ENCODE data around the gene CCDC68. TPM values are rescaled to one million over a fixed set of nuclear protein-coding genes. Genes with fewer than 3 reads are reported as not detected.

CCDC68 gene
- total and polyA plus RNA-seq, 2 of the 4 experiments (the other 2 are of a cell fraction): 0.46 to 0.54 TPM

DNA sequence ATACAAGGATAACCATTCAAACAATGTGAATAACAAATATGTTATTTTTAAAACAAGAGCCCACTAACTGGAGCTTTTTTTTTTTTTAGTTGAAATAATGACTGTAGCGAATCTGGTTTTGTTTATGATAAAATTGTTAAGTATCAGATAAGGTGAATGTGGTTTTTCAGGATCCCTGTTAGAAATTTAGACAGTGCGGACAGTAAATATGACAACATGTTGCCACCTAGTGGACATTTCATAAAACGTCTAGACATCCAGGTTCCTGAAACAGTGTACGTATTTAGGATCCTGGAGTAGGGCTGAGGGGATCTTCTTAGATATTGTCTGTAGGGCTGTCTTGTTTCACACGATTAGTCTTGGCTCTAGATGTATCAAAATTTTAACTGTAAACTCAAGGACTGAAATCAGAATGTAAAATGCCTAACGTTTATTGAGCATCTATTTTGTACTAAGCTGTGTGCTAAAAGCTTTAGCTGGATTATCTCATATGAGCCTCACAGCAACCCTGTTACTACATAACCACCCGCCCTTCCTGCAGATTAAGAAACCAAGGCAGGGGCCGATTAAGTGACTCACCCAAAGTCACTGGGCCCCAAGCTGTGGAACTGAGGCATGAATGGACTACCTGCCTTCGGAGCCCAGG, 23.9 kb upstream of the CCDC68 start:
- BruUV-seq (replicated peaks): no TSS peak
- TF ChIP-seq MAFK (IDR thresholded peaks at IDR 0.05; ENCODE audit: low read depth, low read length) (no peak), RFX5 (IDR thresholded peaks at IDR 0.05; ENCODE audit: low read depth, low read length) (no peak), CEBPB (IDR thresholded peaks at IDR 0.05; ENCODE audit: low read depth, low read length) (no peak), POLR2A (IDR thresholded peaks at IDR 0.05; ENCODE audit: low read depth, low read length) (no peak), RAD21 (IDR thresholded peaks at IDR 0.05; ENCODE audit: low read length) (peak; percentile 89), RCOR1 (IDR thresholded peaks at IDR 0.05; ENCODE audit: insufficient replicate concordance, low read length) (no peak), MXI1 (IDR thresholded peaks at IDR 0.05; ENCODE audit: borderline replicate concordance, low read depth, low read length) (no peak), MAZ (IDR thresholded peaks at IDR 0.05; ENCODE audit: borderline replicate concordance, low read depth, low read length) (no peak), BHLHE40 (IDR thresholded peaks at IDR 0.05; ENCODE audit: low read depth, low read length) (no peak), SMC3 (IDR thresholded peaks at IDR 0.05; ENCODE audit: low read depth, low read length) (peak; percentile 93), NFE2L2 (IDR thresholded peaks at IDR 0.05; ENCODE audit: low read depth, low read length) (no peak), CHD1 (IDR thresholded peaks at IDR 0.05; ENCODE audit: low read depth, low read length) (no peak)
- TF ChIP-seq, protein P1, sequence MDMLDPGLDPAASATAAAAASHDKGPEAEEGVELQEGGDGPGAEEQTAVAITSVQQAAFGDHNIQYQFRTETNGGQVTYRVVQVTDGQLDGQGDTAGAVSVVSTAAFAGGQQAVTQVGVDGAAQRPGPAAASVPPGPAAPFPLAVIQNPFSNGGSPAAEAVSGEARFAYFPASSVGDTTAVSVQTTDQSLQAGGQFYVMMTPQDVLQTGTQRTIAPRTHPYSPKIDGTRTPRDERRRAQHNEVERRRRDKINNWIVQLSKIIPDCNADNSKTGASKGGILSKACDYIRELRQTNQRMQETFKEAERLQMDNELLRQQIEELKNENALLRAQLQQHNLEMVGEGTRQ (IDR thresholded peaks at IDR 0.05; ENCODE audit: low read depth, low read length): no peak
- TF ChIP-seq, protein P2, sequence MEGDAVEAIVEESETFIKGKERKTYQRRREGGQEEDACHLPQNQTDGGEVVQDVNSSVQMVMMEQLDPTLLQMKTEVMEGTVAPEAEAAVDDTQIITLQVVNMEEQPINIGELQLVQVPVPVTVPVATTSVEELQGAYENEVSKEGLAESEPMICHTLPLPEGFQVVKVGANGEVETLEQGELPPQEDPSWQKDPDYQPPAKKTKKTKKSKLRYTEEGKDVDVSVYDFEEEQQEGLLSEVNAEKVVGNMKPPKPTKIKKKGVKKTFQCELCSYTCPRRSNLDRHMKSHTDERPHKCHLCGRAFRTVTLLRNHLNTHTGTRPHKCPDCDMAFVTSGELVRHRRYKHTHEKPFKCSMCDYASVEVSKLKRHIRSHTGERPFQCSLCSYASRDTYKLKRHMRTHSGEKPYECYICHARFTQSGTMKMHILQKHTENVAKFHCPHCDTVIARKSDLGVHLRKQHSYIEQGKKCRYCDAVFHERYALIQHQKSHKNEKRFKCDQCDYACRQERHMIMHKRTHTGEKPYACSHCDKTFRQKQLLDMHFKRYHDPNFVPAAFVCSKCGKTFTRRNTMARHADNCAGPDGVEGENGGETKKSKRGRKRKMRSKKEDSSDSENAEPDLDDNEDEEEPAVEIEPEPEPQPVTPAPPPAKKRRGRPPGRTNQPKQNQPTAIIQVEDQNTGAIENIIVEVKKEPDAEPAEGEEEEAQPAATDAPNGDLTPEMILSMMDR (conservative IDR thresholded peaks at IDR 0.05; ENCODE audit: low read depth, low read length): peak; percentile 83
- TF ChIP-seq, protein P3, sequence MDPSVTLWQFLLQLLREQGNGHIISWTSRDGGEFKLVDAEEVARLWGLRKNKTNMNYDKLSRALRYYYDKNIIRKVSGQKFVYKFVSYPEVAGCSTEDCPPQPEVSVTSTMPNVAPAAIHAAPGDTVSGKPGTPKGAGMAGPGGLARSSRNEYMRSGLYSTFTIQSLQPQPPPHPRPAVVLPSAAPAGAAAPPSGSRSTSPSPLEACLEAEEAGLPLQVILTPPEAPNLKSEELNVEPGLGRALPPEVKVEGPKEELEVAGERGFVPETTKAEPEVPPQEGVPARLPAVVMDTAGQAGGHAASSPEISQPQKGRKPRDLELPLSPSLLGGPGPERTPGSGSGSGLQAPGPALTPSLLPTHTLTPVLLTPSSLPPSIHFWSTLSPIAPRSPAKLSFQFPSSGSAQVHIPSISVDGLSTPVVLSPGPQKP (IDR thresholded peaks at IDR 0.05; ENCODE audit: borderline replicate concordance, low read depth, low read length): no peak

More for the DNA sequence above, 23.9 kb upstream of the CCDC68 start:
- H2AK9ac ChIP-seq (replicated peaks; ENCODE audit: low read depth, low read length, poor library complexity): no peak overlapping the region
- no peak overlapping the region for H3K14ac ChIP-seq (replicated peaks; ENCODE audit: low read depth, low read length)
- H2BK120ac ChIP-seq (ENCODE audit: low read depth, low read length): no peak overlapping the region
- no peak overlapping the region for H3K4me2 ChIP-seq (ENCODE audit: low read depth, low read length)
- no peaks in the 10 kb centered on the region for H4K20me1 ChIP-seq (ENCODE audit: insufficient read depth, low read length)
- dilution Hi-C loops (cut with HindIII; ENCODE audit: low sequenced_read_pairs, unreplicated experiment): no loop called here
- H3K36me3 ChIP-seq (ENCODE audit: control insufficient read depth, insufficient read depth, low read length): no peaks in the 10 kb centered on the region
- CTCF ChIA-PET: interaction anchor here (0.6 to 2.2 kb wide), 13 partner anchors 8 to 311 kb away, joined by 3 to 22 read pairs (median 5); no protein-coding TSS in a partner anchor
- no peak overlapping the region for H3K56ac ChIP-seq (ENCODE audit: extremely low read depth, insufficient read depth, low read length)
- no peak overlapping the region for H4K8ac ChIP-seq (ENCODE audit: low read depth in 2 of 2, low read length in 2 of 2)
- no peak overlapping the region for H3K18ac ChIP-seq (ENCODE audit: low read depth, low read length)
- in situ Hi-C loops (cut with MboI; ENCODE audit: low sequenced_read_pairs): loop anchor here (5.0 to 25.0 kb wide), 4 partner anchors 58 to 521 kb away; no protein-coding TSS in a partner anchor
- no peak overlapping the region for H4K91ac ChIP-seq (ENCODE audit: insufficient read depth, low read depth, low read length)
- peak overlapping the region; percentile 60; the same call in 1 of the 2 replicates for H2BK20ac ChIP-seq (ENCODE audit: low read depth, low read length)
- no peak overlapping the region for H2AFZ ChIP-seq (replicated peaks; ENCODE audit: low read length, poor library complexity)
- no peak overlapping the region for H4K5ac ChIP-seq (ENCODE audit: low read depth, low read length)
- no peak overlapping the region for H3K9ac ChIP-seq (ENCODE audit: low read depth, low read length)
- no peak overlapping the region for H3K23ac ChIP-seq (ENCODE audit: low read depth, low read length)
- H3K9me3 ChIP-seq (ENCODE audit: control insufficient read depth, insufficient read depth, low read length): no peaks in the 10 kb centered on the region; the same call in 1 of the 2 replicates
- H3K4me3 ChIP-seq (ENCODE audit: insufficient read depth, low read depth, low read length): no peak overlapping the region
- WGBS, 2 experiments (ENCODE audit: extremely low coverage in 2 of 2, insufficient read length in 1 of 2): 0% methylated on average over 2 of the region's 9 CpGs; no CpG with 5 or more reads in 1 of the 2 experiments
- H3K4me1 ChIP-seq (ENCODE audit: control insufficient read depth, insufficient read depth, low read length): no peaks in the 10 kb centered on the region
- H3K27me3 ChIP-seq (ENCODE audit: control insufficient read depth, insufficient read depth, low read length): no peaks in the 10 kb centered on the region
- H3K27ac ChIP-seq (ENCODE audit: insufficient read depth, low read length): no peak overlapping the region
- H3K9me1 ChIP-seq (ENCODE audit: insufficient read depth, low read length): no peaks in the 10 kb centered on the region
- POLR2A ChIA-PET (ENCODE audit: unreplicated experiment): interaction anchor here (0.6 kb wide), 2 partner anchors 22 to 339 kb away, joined by 3 to 5 read pairs; no protein-coding TSS in a partner anchor
- H2BK15ac ChIP-seq (ENCODE audit: low read depth, low read length): no peak overlapping the region
- no peak overlapping the region for H3K4ac ChIP-seq (ENCODE audit: low read depth, low read length)
- intact Hi-C loops (cut with micrococcal nuclease): loop anchor here (1.0 to 10.0 kb wide), 6 partner anchors 156 to 1592 kb away; partner anchors contain the start of gene RAB27B
- H3K79me1 ChIP-seq (ENCODE audit: low read depth in 1 of 2, low read length in 2 of 2): no peaks in the 10 kb centered on the region
- 0 out of 2 replicates have a peak overlapping the region, but pooled peaks have one; percentile 11 for H2AK5ac ChIP-seq (ENCODE audit: low read depth, low read length)
- ATAC-seq (ENCODE audit: low read depth): peak; percentile 90
- peak; percentile 76 for DNase-seq
- no peak overlapping the region for H2BK5ac ChIP-seq (ENCODE audit: low read depth, low read length, poor library complexity, severe bottlenecking)

Measured in IMR-90 (cell line).